ENCODE measurements around the gene SRP14.
"Not testable (repeated sequence)": the region's sequence is repeated elsewhere in the genome, so short reads cannot be mapped to it uniquely, and the experiment has no call there.

SRP14 gene

DNA sequence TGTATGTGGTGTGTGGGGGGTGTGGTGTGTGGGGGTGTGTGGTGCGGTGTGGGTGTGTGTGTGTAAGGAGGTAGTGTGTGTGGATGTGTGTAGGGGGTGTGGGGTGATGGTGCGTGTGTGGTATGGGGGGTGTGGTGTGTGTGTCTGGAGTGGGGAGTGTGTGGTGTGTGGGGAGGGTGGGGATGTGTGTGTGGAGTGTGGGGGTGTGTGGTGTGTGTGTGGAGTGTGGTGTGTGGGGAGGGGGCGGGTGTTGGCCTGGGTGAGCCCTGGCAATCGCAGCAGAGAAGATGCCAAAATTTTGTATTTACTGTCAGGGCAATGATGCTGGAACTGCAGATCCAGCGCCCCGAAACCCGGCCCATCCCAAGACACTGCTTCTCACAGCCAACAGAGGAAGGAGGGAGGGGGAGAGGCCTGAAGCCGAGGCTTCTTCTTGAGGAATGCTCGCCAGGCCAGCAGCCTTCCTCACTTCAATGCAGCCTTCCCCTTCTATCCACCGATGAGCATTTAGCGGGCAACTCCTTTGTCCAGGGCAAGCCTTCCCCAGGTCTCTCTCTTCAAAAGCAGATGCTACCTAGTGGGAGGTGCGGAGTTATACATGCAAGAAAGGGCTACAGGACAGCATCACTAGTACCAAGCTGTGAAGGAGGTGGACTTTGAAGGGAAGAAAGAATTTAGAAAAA, 11.9 kb upstream of the SRP14 start:
- no peak for DNase-seq (ENCODE audit: low spot score)

- no peak for DNase-seq (ENCODE audit: low spot score)
These were observed 10.0 kb upstream of the SRP14 start for GRCh38 chr15:40048926-40049475.

GRCh38 chr15:40048211-40048792, 9.3 kb upstream of the SRP14 start:
- DNase-seq (ENCODE audit: low spot score), result no peak

GRCh38 chr15:40047415-40048210, 8.6 kb upstream of the SRP14 start:
- peak; percentile 59 for DNase-seq (ENCODE audit: low spot score)

DNA sequence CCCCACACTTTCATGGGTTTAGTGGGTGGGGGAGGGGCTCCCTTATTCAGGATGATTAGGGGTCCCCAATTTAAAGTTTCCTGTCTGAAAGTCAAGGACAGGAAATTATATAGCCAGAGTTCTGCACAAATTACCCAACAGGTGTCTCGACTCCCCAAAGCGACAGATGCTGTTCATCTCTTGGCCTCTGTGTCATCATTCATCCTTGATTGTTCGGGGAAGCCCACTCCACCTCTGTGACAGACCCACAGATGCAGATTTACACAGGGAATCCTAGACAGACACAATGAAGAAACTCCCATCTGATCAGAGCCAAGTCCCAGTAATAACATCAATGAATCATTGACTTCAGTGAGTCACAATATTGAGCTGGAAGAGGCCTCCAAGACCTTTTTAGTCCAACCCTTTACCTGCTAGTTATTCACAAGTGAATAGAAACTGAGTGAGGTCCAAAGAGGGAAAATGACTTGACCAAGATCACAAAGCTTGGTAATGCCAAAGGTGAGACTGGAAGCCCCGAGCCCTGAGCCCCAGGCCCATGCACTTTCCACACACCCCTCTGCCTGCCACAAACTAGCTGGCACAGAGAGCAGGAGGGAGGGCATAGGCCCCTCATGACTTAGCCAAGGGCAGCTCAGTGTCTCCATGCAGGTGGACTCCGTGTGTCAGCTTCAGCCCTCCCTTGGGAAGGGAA, 7.9 kb upstream of the SRP14 start:
- peak; percentile 67 for DNase-seq (ENCODE audit: low spot score)

DNA sequence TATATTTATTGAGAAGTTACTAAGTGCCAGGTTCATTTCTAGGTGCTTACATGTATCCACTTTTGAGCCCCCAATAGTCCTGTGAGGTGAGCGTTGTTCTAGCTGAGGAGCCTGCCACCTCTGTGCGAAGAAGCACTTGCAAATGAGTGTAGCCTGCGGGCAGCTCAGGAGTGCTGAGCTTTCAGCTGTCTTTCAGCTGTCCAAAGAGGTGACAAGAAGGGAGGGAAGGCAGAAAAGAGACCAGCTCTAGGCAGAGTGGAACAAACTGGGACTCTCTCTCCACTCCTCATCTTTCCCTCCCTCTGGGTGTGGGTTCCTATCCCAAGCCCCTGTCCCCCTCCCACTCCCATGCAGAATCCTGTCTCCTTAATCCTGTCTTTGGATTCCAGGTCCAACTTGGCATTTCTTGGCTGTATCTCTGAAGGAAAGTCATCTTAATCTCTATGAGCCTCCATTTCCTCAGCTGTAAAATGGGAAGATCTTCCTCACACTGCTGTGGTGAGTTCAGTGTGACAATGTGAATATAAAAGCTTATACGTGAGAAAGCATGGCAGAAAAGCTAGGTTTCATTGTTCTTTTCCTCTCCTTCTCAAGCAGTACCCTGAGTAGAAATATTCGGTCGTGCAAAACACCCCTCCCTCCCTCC, 6.7 kb upstream of the SRP14 start:
- no peak for DNase-seq (ENCODE audit: low spot score)

GRCh38 chr15:40044717-40045571, 6.0 kb upstream of the SRP14 start:
- DNase-seq (ENCODE audit: low spot score), result peak; percentile 93

DNA sequence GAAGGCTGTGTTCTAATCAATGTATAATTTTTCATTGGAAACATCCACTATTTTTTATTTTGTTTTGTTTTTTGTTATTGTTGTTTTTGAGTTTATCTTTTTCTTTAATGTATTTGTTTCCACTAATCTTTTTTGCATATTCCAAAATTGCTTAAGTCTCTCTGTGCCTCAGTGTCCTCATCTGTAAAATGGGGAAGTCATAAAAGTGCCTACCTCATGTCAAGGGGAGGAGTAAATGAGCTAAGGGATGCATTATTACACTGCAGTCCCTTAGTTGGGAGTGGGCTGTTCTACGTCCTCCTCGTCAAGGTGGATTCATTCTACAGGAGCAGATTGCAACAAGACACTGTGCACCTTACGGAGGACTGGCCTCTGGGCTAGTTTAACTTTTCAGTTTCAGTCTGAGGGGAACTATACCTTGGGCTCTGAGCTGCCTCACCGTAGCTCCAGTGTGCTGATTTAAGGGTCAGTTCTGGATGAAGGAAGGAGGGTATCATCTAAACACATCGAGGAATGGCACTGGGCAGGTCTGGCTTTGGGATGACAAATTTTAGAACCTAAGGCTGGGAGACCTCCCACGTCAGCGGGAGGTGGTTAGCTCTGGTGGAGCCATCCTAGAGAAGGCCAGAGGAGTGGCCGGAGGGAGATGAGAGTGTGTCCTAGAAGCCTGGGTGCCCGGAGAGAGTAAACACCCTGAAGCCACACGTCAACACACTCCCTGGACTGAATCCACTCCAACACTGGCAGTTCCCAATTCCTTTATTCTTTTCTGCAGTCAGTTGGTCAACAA, 5.1 kb upstream of the SRP14 start:
- no peak for DNase-seq (ENCODE audit: low spot score)

GRCh38 chr15:40042791-40043320, 3.9 kb upstream of the SRP14 start:
- DNase-seq (ENCODE audit: low spot score), result no peak

GRCh38 chr15:40040770-40041169, 1.8 kb upstream of the SRP14 start:
- no peak for DNase-seq (ENCODE audit: low spot score)

DNA sequence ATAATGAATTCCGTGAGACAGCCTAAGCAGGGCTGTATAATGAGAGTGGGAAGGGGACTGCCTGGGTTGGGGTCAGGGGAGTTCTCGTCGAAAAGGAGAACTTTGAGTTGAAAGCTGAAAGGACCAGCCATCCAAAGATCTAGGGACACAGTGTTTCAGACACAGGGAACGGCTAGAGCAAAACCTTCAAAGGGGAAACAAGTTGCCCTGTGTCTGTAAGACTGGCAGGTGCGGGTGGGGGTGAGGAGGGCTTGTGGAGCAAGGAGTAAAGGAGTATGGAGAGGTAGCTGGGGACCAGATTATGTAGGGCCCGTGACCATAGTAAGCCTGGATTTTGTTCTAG, 1.3 kb upstream of the SRP14 start:
- DNase-seq (ENCODE audit: low spot score), result no peak

DNA sequence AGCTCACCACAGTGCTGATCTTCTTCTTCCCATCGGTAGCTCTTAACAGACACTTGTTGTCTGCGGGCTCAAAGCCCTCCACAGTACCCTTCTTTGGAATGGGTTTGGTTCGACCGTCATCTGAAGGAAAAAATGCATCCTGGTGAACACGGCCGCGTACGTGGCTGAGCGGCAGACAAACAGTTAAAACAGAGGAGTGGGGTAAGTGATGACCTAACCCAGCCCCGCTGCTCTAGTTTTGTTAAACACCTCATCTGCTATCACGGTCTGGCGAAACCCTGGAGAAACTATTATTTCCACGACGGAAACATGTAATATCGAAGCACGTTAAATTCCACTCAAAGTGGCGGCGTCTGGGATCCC, 725 bp downstream of the SRP14 start:
- peak; percentile 40 for DNase-seq (ENCODE audit: low spot score)

DNA sequence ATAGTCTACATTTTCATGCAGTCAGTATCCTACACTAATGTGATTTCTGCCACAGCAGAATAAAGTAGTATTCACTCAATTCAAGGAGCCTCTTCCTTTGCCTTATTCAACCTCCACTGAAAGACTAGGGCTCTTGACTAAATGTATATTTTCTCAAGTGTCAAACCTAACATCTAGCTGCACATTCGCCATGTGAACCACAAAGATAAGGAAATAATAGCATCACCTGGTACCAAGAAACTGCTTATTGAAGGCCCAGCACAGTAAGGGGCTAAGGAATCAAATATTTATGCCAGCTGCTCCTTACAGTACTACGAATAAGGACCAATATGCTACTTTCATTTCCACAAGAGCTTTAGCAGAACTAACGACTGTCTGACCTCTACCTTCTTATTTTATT, 1.3 kb downstream of the SRP14 start:
- DNase-seq (ENCODE audit: low spot score), result no peak

DNA sequence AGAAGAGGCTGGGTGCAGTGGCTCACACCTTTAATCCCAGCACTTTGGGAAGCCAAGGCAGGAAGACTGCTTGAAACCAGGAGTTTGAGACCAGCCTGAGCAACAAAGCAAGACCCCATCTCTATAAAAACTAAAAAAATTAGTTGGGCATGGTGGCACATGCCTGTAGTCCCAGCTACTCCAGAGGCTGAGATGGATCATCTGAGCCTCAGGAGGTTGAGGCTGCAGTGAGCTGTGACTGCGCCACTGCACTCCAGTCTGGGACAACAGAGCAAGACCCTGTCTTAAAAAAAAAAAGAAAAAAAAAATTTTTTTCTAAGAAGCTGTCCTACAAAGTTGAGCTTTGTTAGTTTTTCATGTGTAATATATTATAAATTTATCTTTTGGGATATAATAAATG, 3.8 kb downstream of the SRP14 start:
- DNase-seq (ENCODE audit: low spot score), result not testable (repeated sequence)

- DNase-seq (ENCODE audit: low spot score), result no peak
These were observed 4.6 kb downstream of the SRP14 start for GRCh38 chr15:40034186-40034946.

- no peak for DNase-seq (ENCODE audit: low spot score)
These were observed 6.7 kb downstream of the SRP14 start for GRCh38 chr15:40032125-40032839.

DNA sequence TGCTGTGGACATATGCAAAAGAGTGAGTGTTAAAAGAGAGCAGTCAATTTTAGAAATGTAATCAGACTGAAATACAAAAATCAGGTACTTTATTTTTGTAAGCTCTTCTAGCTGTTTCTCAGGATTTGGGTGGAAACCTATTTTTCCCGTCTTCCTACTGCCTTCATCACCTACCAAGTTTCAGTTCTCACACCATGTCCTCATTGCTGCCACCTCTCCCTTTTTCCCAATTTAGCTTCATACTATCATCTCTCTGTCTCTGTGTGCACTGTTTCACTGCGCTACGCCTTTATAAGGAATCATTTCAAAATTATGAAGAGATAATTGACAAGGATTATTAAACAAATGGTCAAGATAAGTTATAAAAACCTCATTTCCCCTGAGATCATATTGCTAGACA, 7.7 kb downstream of the SRP14 start:
- DNase-seq (ENCODE audit: low spot score), result no peak

Data from AG08396 (cell line).